ENCODE results near the gene PTGIS. TPM values are rescaled to one million over a fixed set of nuclear protein-coding genes. Genes with fewer than 3 reads are reported as not detected.

The PTGIS gene
- total RNA-seq, 1 experiment from 2014 or later: 26.9 TPM

GRCh38 chr20:49608752-49609670 lies 41.1 kb upstream of the PTGIS start:
- POLR2A ChIA-PET (ENCODE audit: unreplicated experiment): no interaction called here
- H3K9me2 ChIP-seq (ENCODE audit: insufficient read depth): no peaks in the 10 kb centered on the region
- no peaks in the 10 kb centered on the region for H4K20me1 ChIP-seq (ENCODE audit: insufficient read depth)
- no peak overlapping the region for H2AFZ ChIP-seq
- H3K27me3 ChIP-seq (ENCODE audit: insufficient read depth, low read depth): no peaks in the 10 kb centered on the region
- CTCF ChIA-PET: interaction anchor here (0.6 to 3.5 kb wide), 7 partner anchors 9 to 941 kb away, joined by 3 to 75 read pairs (median 4); no protein-coding TSS in a partner anchor
- peak; percentile 67 to 76 for DNase-seq
- H3F3A ChIP-seq (ENCODE audit: insufficient read depth, low read depth): peaks cover 27% of the 10 kb centered on the region
- TF ChIP-seq EZH2 (IDR thresholded peaks at IDR 0.05; ENCODE audit: low read depth): no peak
- TF ChIP-seq, protein P1, sequence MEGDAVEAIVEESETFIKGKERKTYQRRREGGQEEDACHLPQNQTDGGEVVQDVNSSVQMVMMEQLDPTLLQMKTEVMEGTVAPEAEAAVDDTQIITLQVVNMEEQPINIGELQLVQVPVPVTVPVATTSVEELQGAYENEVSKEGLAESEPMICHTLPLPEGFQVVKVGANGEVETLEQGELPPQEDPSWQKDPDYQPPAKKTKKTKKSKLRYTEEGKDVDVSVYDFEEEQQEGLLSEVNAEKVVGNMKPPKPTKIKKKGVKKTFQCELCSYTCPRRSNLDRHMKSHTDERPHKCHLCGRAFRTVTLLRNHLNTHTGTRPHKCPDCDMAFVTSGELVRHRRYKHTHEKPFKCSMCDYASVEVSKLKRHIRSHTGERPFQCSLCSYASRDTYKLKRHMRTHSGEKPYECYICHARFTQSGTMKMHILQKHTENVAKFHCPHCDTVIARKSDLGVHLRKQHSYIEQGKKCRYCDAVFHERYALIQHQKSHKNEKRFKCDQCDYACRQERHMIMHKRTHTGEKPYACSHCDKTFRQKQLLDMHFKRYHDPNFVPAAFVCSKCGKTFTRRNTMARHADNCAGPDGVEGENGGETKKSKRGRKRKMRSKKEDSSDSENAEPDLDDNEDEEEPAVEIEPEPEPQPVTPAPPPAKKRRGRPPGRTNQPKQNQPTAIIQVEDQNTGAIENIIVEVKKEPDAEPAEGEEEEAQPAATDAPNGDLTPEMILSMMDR (conservative IDR thresholded peaks at IDR 0.05): peak; percentile 100
- H3K79me2 ChIP-seq (ENCODE audit: low read depth): no peaks in the 10 kb centered on the region
- BruUV-seq (replicated peaks): no TSS peak
- intact Hi-C loops (cut with micrococcal nuclease; ENCODE audit: unreplicated experiment): loop anchor here (1.0 kb wide), 2 partner anchors 68 to 275 kb away; no protein-coding TSS in a partner anchor
- peaks cover 75% of the 10 kb centered on the region for H3K4me1 ChIP-seq (replicated peaks; ENCODE audit: insufficient read depth)
- H3K4me3 ChIP-seq: no peak overlapping the region
- H3K36me3 ChIP-seq (ENCODE audit: low read depth): no peaks in the 10 kb centered on the region
- peak overlapping the region; percentile 19 for H3K4me2 ChIP-seq
- H3K27ac ChIP-seq: no peak overlapping the region
- H3K9me3 ChIP-seq (ENCODE audit: insufficient read depth, low read depth): no peaks in the 10 kb centered on the region

- Histone ChIP-seq H3K27me3 (ENCODE audit: insufficient read depth, low read depth) (no peaks in the 10 kb centered on the region), H3K9me2 (ENCODE audit: insufficient read depth) (no peaks in the 10 kb centered on the region), H4K20me1 (ENCODE audit: insufficient read depth) (no peaks in the 10 kb centered on the region), H2AFZ (no peak overlapping the region), H3K27ac (no peak overlapping the region), H3K79me2 (ENCODE audit: low read depth) (no peaks in the 10 kb centered on the region), H3K36me3 (ENCODE audit: low read depth) (no peaks in the 10 kb centered on the region), H3K9me3 (ENCODE audit: insufficient read depth, low read depth) (no peaks in the 10 kb centered on the region), H3K4me2 (no peak overlapping the region), H3F3A (ENCODE audit: insufficient read depth, low read depth) (peaks cover 28% of the 10 kb centered on the region), H3K4me1 (replicated peaks; ENCODE audit: insufficient read depth) (peaks cover 80% of the 10 kb centered on the region), H3K4me3 (no peak overlapping the region)
- ChIA-PET POLR2A (ENCODE audit: unreplicated experiment) (no interaction called here), CTCF (no interaction called here)
- no peak for DNase-seq
- TF ChIP-seq, protein P1 (conservative IDR thresholded peaks at IDR 0.05): no peak
- no peak for TF ChIP-seq EZH2 (IDR thresholded peaks at IDR 0.05; ENCODE audit: low read depth)
- BruUV-seq (replicated peaks): no TSS peak
- intact Hi-C loops (cut with micrococcal nuclease; ENCODE audit: unreplicated experiment): no loop called here
Measured at GRCh38 chr20:49607568-49607967, 39.6 kb upstream of the PTGIS start.

DNA sequence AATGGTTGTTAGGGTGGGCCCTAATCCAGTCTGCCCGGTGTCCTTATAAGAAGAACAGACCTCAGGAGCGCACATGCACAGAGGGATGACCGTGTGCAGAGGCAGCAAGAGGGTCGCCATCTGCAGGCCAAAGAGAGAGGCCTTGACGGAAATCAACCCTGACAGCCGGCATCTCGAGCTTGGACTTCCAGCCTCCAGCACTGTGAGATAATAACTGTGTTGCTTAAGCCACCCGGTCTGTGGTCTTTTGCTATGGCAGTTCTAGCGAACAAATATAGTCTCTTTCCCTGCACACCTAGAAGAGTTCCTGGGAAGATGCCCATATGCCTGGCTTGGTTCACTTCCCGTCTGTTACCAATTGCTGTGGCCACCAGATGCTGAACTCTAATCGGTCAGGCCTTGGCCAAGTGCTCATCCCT lies 35.3 kb upstream of the PTGIS start:
- no TSS peak for BruUV-seq (replicated peaks)
- Histone ChIP-seq H3K9me2 (ENCODE audit: insufficient read depth) (no peaks in the 10 kb centered on the region), H4K20me1 (ENCODE audit: insufficient read depth) (no peaks in the 10 kb centered on the region), H3K4me1 (replicated peaks; ENCODE audit: insufficient read depth) (peaks cover 53% of the 10 kb centered on the region), H2AFZ (no peak overlapping the region), H3K9me3 (ENCODE audit: insufficient read depth, low read depth) (no peaks in the 10 kb centered on the region), H3K4me3 (no peak overlapping the region), H3K4me2 (peak overlapping the region; percentile 47), H3K27me3 (ENCODE audit: insufficient read depth, low read depth) (no peaks in the 10 kb centered on the region), H3F3A (ENCODE audit: insufficient read depth, low read depth) (peaks cover 28% of the 10 kb centered on the region), H3K36me3 (ENCODE audit: low read depth) (no peaks in the 10 kb centered on the region), H3K27ac (peak overlapping the region; percentile 65; the same call in 1 of the 2 replicates), H3K79me2 (ENCODE audit: low read depth) (peaks cover 1% of the 10 kb centered on the region; the same call in 1 of the 2 replicates)
- ChIA-PET CTCF (interaction anchor here (0.9 to 3.0 kb wide), 3 partner anchors 19 to 62 kb away, joined by 3 to 33 read pairs (median 3); no protein-coding TSS in a partner anchor), POLR2A (ENCODE audit: unreplicated experiment) (no interaction called here)
- TF ChIP-seq EZH2 (IDR thresholded peaks at IDR 0.05; ENCODE audit: low read depth): no peak
- TF ChIP-seq, protein P1 (conservative IDR thresholded peaks at IDR 0.05): peak; percentile 43; the same call in 1 of the 2 replicates
- intact Hi-C loops (cut with micrococcal nuclease; ENCODE audit: unreplicated experiment): no loop called here
- DNase-seq: peak in 1 of 2 experiments; percentile 62

Measured in PC-9 (cell line).